Measurements from ENCODE around the gene UNC119.

GRCh38 chr17:28530250-28530649, 22.2 kb downstream of the UNC119 start:
- TF ChIP-seq HNRNPUL1 (IDR thresholded peaks at IDR 0.05; ENCODE audit: low read depth, low read length): no peak
- no peak for TF ChIP-seq ARID2 (CRISPR knock-in tag; IDR thresholded peaks at IDR 0.05; ENCODE audit: borderline replicate concordance)
- no peak for TF ChIP-seq ZNF777 (CRISPR knock-in tag; IDR thresholded peaks at IDR 0.05)
- no peak for TF ChIP-seq ZNF792 (CRISPR knock-in tag; IDR thresholded peaks at IDR 0.05)
- no peak for TF ChIP-seq CTCF (CRISPR knock-in tag; IDR thresholded peaks at IDR 0.05)
- TF ChIP-seq CBX5 (CRISPR knock-in tag; IDR thresholded peaks at IDR 0.05; ENCODE audit: borderline replicate concordance): no peak
- TF ChIP-seq HDAC2 (CRISPR knock-in tag; IDR thresholded peaks at IDR 0.05): no peak
- TF ChIP-seq ZNF605 (CRISPR knock-in tag; IDR thresholded peaks at IDR 0.05): no peak
- no peak for TF ChIP-seq REST (IDR thresholded peaks at IDR 0.05; ENCODE audit: borderline replicate concordance in 1 of 2, low read depth in 1 of 2, low read length in 2 of 2)
- no peak for TF ChIP-seq HOXA7 (CRISPR knock-in tag; IDR thresholded peaks at IDR 0.05)
- TF ChIP-seq NFYB (CRISPR knock-in tag; IDR thresholded peaks at IDR 0.05): no peak
- TF ChIP-seq PRDM10 (CRISPR knock-in tag; IDR thresholded peaks at IDR 0.05; ENCODE audit: low read depth): no peak
